Measurements from ENCODE around the gene CNOT6L. TPM values are rescaled to one million over a fixed set of nuclear protein-coding genes. Genes with fewer than 3 reads are reported as not detected.

The CNOT6L gene
- polyA plus RNA-seq, 2 of the 4 experiments (the other 2 are of a cell fraction) = 5.8 to 8.7 TPM

GRCh38 chr4:77703666-77704065 lies 115.5 kb downstream of the CNOT6L start:
- Histone ChIP-seq H3K27ac (no peak overlapping the region), H3K4me3 (no peak overlapping the region), H3K4me1 (peaks cover 13% of the 10 kb centered on the region), H3K9me3 (no peaks in the 10 kb centered on the region), H3K4me2 (no peak overlapping the region)
- DNase-seq (ENCODE audit: low read depth in 1 of 2, low spot score in 1 of 2) (no peak), FAIRE-seq (no peak), ATAC-seq (no peak)
- 79% methylated on average over 1 of the region's 1 CpG for WGBS (ENCODE audit: missing lambda C conversion rate)
- POLR2A ChIA-PET = no interaction called here
- CTCF ChIA-PET = interaction anchor here (0.6 to 1.6 kb wide), 2 partner anchors 319 to 345 kb away, joined by 3 to 4 read pairs; no protein-coding TSS in a partner anchor
- TF ChIP-seq GATA3 (IDR thresholded peaks at IDR 0.05; ENCODE audit: borderline replicate concordance) (no peak), FOSL2 (IDR thresholded peaks at IDR 0.05) (no peak), FOSL2 (CRISPR knock-in tag; IDR thresholded peaks at IDR 0.05) (no peak)
- TF ChIP-seq, protein P1, sequence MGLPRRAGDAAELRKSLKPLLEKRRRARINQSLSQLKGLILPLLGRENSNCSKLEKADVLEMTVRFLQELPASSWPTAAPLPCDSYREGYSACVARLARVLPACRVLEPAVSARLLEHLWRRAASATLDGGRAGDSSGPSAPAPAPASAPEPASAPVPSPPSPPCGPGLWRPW (IDR thresholded peaks at IDR 0.05) = no peak

DNA sequence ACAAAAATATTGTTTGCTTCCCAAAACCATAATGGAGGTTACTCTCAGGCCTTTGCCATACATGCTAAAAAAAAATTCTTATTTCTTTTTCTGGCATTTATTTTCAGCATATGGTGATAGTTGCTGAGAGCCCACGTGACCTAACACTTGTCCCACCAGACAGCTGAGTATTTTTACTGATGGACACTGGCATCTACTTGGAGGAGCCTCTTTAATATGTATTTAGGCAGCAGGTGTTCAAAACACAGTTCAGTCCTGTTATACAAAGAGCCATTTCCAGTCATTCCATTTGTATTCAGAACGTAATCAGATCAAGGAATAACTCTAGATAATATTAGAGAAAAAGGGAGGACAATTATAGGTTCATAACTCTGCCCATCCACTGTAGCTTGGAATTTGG lies 118.0 kb downstream of the CNOT6L start:
- no peak for ATAC-seq
- POLR2A ChIA-PET = no interaction called here
- TF ChIP-seq, protein P2, sequence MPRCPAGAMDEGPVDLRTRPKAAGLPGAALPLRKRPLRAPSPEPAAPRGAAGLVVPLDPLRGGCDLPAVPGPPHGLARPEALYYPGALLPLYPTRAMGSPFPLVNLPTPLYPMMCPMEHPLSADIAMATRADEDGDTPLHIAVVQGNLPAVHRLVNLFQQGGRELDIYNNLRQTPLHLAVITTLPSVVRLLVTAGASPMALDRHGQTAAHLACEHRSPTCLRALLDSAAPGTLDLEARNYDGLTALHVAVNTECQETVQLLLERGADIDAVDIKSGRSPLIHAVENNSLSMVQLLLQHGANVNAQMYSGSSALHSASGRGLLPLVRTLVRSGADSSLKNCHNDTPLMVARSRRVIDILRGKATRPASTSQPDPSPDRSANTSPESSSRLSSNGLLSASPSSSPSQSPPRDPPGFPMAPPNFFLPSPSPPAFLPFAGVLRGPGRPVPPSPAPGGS (IDR thresholded peaks at IDR 0.05) = no peak
- TF ChIP-seq TP53 (CRISPR knock-in tag; IDR thresholded peaks at IDR 0.05) (no peak), KDM5A (IDR thresholded peaks at IDR 0.05) (no peak), GATA3 (IDR thresholded peaks at IDR 0.05; ENCODE audit: borderline replicate concordance) (no peak), FOSB (CRISPR knock-in tag; IDR thresholded peaks at IDR 0.05) (no peak), PBX3 (IDR thresholded peaks at IDR 0.05) (no peak), SREBF2 (IDR thresholded peaks at IDR 0.05) (no peak), JUN (IDR thresholded peaks at IDR 0.05) (no peak), RFX5 (IDR thresholded peaks at IDR 0.05) (no peak), REST (IDR thresholded peaks at IDR 0.05) (no peak)
- TF ChIP-seq, protein P3, sequence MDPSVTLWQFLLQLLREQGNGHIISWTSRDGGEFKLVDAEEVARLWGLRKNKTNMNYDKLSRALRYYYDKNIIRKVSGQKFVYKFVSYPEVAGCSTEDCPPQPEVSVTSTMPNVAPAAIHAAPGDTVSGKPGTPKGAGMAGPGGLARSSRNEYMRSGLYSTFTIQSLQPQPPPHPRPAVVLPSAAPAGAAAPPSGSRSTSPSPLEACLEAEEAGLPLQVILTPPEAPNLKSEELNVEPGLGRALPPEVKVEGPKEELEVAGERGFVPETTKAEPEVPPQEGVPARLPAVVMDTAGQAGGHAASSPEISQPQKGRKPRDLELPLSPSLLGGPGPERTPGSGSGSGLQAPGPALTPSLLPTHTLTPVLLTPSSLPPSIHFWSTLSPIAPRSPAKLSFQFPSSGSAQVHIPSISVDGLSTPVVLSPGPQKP (IDR thresholded peaks at IDR 0.05; ENCODE audit: low read depth, low read length) = no peak
- TF ChIP-seq, protein P4, sequence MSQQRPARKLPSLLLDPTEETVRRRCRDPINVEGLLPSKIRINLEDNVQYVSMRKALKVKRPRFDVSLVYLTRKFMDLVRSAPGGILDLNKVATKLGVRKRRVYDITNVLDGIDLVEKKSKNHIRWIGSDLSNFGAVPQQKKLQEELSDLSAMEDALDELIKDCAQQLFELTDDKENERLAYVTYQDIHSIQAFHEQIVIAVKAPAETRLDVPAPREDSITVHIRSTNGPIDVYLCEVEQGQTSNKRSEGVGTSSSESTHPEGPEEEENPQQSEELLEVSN (IDR thresholded peaks at IDR 0.05; ENCODE audit: borderline replicate concordance, low read depth) = no peak

More for the DNA sequence above, 118.0 kb downstream of the CNOT6L start:
- no peaks in the 10 kb centered on the region for H3K9me3 ChIP-seq
- DNase-seq (ENCODE audit: low read depth in 1 of 2, low spot score in 1 of 2) = no peak
- no peak overlapping the region for H3K4me3 ChIP-seq
- 51% methylated on average over 2 of the region's 2 CpGs for WGBS (ENCODE audit: missing lambda C conversion rate)
- no peak for FAIRE-seq
- no peak overlapping the region for H3K27ac ChIP-seq
- H3K4me2 ChIP-seq = no peak overlapping the region
- CTCF ChIA-PET = interaction anchor here (1.4 kb wide), 1 partner anchor 348 kb away, joined by 3 read pairs; no protein-coding TSS in a partner anchor
- H3K4me1 ChIP-seq = peaks cover 25% of the 10 kb centered on the region
